Measurements from ENCODE around the gene HAUS6. TPM values are rescaled to one million over a fixed set of nuclear protein-coding genes. Genes with fewer than 3 reads are reported as not detected.

HAUS6 gene
- total RNA-seq, 4 donors from 2014 or later = 5.6 to 13.7 (median 10.6) TPM

DNA sequence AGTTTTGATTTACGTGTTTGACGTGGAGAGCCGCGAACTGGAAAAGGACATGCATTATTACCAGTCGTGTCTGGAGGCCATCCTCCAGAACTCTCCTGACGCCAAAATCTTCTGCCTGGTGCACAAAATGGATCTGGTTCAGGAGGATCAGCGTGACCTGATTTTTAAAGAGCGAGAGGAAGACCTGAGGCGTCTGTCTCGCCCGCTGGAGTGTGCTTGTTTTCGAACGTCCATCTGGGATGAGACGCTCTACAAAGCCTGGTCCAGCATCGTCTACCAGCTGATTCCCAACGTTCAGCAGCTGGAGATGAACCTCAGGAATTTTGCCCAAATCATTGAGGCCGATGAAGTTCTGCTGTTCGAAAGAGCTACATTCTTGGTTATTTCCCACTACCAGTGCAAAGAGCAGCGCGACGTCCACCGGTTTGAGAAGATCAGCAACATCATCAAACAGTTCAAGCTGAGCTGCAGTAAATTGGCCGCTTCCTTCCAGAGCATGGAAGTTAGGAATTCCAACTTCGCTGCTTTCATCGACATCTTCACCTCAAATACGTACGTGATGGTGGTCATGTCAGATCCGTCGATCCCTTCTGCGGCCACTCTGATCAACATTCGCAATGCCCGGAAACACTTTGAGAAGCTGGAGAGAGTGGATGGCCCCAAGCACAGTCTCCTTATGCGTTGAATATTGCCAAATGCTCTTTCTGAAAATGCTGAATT, 52.6 kb downstream of the HAUS6 start:
- Histone ChIP-seq H3K9me3 (no peaks in the 10 kb centered on the region), H3K27ac (peak overlapping the region; percentile 98), H3K4me1 (peaks cover 44% of the 10 kb centered on the region), H3K27me3 (no peaks in the 10 kb centered on the region), H3K36me3 (no peaks in the 10 kb centered on the region), H3K4me3 (peak overlapping the region; percentile 97)
- no peak for TF ChIP-seq POLR2A (IDR thresholded peaks at IDR 0.05)
- no peak for TF ChIP-seq POLR2AphosphoS5 (IDR thresholded peaks at IDR 0.05)
- TF ChIP-seq, protein P1, sequence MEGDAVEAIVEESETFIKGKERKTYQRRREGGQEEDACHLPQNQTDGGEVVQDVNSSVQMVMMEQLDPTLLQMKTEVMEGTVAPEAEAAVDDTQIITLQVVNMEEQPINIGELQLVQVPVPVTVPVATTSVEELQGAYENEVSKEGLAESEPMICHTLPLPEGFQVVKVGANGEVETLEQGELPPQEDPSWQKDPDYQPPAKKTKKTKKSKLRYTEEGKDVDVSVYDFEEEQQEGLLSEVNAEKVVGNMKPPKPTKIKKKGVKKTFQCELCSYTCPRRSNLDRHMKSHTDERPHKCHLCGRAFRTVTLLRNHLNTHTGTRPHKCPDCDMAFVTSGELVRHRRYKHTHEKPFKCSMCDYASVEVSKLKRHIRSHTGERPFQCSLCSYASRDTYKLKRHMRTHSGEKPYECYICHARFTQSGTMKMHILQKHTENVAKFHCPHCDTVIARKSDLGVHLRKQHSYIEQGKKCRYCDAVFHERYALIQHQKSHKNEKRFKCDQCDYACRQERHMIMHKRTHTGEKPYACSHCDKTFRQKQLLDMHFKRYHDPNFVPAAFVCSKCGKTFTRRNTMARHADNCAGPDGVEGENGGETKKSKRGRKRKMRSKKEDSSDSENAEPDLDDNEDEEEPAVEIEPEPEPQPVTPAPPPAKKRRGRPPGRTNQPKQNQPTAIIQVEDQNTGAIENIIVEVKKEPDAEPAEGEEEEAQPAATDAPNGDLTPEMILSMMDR (IDR thresholded peaks at IDR 0.05) = no peak
- TF ChIP-seq EP300 (IDR thresholded peaks at IDR 0.05) = no peak
- WGBS = 3% methylated on average over 32 of the region's 33 CpGs
- no peak for DNase-seq (ENCODE audit: low spot score in 2 of 2)

DNA sequence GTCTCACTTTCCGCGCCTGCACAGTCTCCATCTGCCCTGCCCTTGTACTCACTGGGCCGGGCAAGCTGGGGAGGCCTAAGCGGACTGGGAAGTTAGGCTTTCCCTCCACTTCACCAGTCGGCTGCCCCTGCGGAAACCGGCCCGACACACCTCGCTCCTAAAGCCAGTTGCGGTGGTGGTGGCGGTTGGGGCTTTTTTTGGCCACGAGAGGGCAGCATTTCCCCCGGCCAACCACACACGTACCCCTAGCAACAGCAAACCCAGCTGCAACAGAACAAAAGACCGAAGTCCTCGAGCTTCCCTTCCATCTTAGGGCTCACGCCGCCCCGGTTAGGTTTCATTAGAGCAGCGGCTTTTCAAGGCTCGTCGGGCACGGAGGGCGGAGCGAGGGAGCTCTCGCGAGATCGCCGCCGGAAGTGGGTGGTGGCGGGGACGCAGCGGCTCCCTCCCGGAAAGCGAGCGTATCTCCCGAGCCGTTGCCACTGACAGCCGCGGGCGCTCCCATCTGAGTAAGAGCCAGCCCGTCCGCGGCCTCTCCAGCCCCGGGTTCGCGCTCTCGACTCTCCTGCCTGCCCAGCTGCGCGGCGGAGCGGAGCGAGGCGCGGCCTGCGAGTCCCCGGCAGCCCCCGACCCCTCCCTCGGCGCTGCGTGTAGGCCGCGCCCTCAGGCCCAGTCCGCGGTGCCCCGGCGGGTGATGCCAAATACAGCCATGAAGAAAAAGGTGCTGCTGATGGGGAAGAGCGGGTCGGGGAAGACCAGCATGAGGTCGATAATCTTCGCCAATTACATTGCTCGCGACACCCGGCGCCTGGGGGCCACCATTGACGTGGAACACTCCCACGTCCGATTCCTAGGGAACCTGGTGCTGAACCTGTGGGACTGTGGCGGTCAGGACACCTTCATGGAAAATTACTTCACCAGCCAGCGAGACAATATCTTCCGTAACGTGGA, 53.5 kb downstream of the HAUS6 start, which contains the start of gene RRAGA:
Gene RRAGA (plus strand): TSS at position 462 of the 951 bp plus-strand sequence. CDS start 233 bp downstream, at position 695.
- Histone ChIP-seq H3K4me1 (peaks cover 44% of the 10 kb centered on the region), H3K36me3 (no peaks in the 10 kb centered on the region), H3K4me3 (peak within 1 kb of the TSS; percentile 97), H3K27me3 (no peaks in the 10 kb centered on the region), H3K9me3 (no peaks in the 10 kb centered on the region), H3K27ac (peak within 1 kb of the TSS; percentile 98)
- peak; percentile 96 to 97 for DNase-seq (ENCODE audit: low spot score in 2 of 2)
- TF ChIP-seq, protein P1 (IDR thresholded peaks at IDR 0.05) = peak; percentile 64 to 83
- no peak for TF ChIP-seq EP300 (IDR thresholded peaks at IDR 0.05)
- TF ChIP-seq POLR2A (IDR thresholded peaks at IDR 0.05) = peak; percentile 67 to 92
- TF ChIP-seq POLR2AphosphoS5 (IDR thresholded peaks at IDR 0.05) = peak in 2 of 3 donors; percentile 55 to 94
- WGBS = 0% methylated on average over 45 of the region's 82 CpGs

DNA sequence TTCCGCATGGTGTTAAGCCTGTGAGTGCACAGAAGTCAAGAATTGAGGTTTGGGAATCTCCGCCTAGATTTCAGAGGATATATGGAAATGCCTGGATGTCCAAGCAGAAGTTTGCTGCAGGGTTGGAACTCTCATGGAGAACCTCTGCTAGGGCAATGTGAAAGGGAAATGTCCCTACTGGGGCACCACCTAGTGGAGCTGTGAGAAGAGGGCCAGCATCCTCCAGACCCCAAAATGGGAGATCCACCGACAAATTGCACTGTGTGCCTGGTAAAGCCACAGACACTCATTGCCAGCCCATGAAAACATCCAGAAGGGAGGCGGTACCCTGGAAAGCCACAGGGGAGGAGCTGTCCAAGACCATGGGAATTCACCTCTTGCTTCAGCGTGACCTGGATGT, 66.1 kb downstream of the HAUS6 start:
- 100% methylated on average over 3 of the region's 5 CpGs for WGBS
- no peaks in the 10 kb centered on the region for H3K9me3 ChIP-seq
- no peak overlapping the region for H3K27ac ChIP-seq
- no peaks in the 10 kb centered on the region for H3K36me3 ChIP-seq
- no peak for TF ChIP-seq EP300 (IDR thresholded peaks at IDR 0.05)
- TF ChIP-seq, protein P1 (IDR thresholded peaks at IDR 0.05) = no peak
- no peak for TF ChIP-seq POLR2AphosphoS5 (IDR thresholded peaks at IDR 0.05)
- no peak for DNase-seq (ENCODE audit: low spot score in 2 of 2)
- H3K4me3 ChIP-seq = no peak overlapping the region
- H3K4me1 ChIP-seq = no peaks in the 10 kb centered on the region
- H3K27me3 ChIP-seq = no peaks in the 10 kb centered on the region

DNA sequence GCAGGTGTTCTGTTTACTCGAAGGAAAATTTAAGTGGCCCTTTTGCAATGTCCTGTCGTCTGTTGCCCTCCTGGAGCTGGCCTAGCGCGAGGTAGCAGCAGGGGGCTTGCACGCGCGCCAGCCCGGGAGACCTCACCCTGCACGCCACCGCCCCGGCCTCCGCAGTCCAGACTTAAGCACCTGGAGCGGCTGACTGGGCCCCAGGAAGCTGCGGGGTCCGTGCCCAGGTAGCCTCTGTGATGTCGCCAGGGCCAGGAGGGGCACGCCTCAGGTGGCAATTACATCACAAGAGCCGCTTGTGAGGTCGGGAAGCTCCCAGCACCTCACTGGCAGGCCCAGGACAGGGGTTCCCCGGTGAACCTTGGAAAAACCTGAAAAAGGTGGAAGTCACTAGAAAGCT, 69.7 kb downstream of the HAUS6 start, which contains the start of gene SAXO1:
Gene SAXO1 (minus strand): TSS at position 195 of the 400 bp plus-strand sequence. CDS start 301 bp downstream, outside the sequence.
- 89% methylated on average over 10 of the region's 20 CpGs for WGBS
- Histone ChIP-seq H3K27me3 (no peaks in the 10 kb centered on the region), H3K4me1 (peaks cover 7% of the 10 kb centered on the region), H3K4me3 (no peak within 1 kb of the TSS), H3K9me3 (no peaks in the 10 kb centered on the region), H3K36me3 (no peaks in the 10 kb centered on the region), H3K27ac (no peak within 1 kb of the TSS)
- no peak for DNase-seq (ENCODE audit: low spot score in 2 of 2)
- TF ChIP-seq EP300 (IDR thresholded peaks at IDR 0.05) (no peak), POLR2AphosphoS5 (IDR thresholded peaks at IDR 0.05) (no peak), POLR2A (IDR thresholded peaks at IDR 0.05) (no peak)
- TF ChIP-seq, protein P1 (IDR thresholded peaks at IDR 0.05) = no peak
